LHCN-M2 (cell line): ENCODE results near the gene MRPL50. TPM values are rescaled to one million over a fixed set of nuclear protein-coding genes. Genes with fewer than 3 reads are reported as not detected.

Experiments
- DNase-seq: peaks from one replicate; pipeline ENCODE4 v3.0.0-alpha.2; 2012; ENCODE audit warnings: low read depth
- polyA plus RNA-seq: library from polyadenylated mRNA; unstranded; fragments of >200 nt; gene quantifications from one replicate; pipeline ENCODE4 v1.2.1, GENCODE V29; 2012; ENCODE audit warnings: missing spikeins
- total RNA-seq: library from RNA; depleted of rRNA; stranded (reverse); fragments of >200 nt; gene quantifications from 2 replicates; pipeline ENCODE4 v1.2.3, GENCODE V29; 2014; rRNA removed

The MRPL50 gene
- 13.5 and 14.6 TPM in 2 replicates for total RNA-seq
- polyA plus RNA-seq = 6.2 TPM

DNA sequence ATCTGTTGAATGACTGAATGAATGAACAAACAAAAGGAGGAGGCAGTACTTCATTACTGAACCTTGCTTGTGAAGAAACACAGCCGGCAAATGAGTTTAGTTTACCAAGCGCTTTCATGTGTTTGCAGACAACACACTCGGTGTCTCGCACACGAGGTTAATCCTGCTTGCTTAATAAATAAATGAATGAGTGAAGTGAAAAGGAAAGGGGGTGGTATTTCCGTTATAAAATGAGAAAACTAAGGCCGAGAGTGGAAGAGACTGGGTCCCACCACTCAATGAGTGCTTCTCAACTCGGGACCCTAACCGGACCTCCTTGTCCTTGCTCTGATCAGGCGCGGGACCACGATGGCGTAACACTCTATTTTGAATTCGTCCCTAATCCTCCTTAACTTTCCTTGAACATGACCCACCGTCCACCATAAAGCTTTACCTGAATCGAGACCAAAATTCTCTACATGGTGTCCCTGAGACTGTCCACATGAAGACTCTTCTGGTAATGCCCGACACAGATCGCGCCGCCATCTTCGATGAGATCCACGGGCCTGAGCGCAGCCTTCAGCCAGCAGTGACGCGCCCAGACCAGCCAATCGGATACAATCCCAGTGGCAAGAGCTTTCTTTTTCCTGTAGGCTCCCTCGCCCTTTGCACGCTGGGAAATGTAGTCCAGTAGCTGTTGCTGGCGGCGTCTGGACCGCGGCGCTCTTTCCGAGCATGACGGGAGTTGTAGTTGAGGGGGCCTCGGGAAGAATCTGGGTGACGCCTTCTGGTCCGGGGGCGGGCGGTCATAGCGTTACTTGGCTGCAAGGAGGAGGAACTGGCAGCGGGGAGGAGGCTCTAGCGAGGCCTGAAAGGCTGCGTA is at the start of gene MRPL50, which contains the start of gene ZNF189:
Gene MRPL50 (minus strand): TSS at position 551 of the 862 bp plus-strand sequence. CDS start 26 bp downstream, at position 525.
Gene ZNF189 (plus strand): TSS at position 784 of the 862 bp plus-strand sequence. CDS start 306 bp downstream, outside the sequence.
- peak; percentile 99 for DNase-seq

DNA sequence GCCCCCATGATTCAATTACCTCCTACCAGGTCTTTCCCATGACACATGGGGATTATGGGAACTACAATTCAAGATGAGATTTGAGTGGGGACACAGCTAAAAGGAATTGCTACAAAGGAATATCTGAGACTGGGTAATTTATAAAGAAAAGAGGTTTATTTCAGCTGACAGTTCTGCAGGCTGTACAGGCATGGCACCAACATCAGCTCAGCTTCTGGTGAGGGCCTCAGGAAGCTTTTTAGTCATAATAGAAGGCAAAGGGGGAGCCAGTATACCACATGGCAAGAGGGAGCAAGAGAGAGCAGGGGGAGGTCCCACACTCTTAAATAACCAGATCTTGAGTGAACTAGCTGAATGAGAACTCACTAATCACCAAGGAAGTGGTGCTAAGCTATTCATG is 48.3 kb upstream of the MRPL50 start:
- DNase-seq = no peak

DNA sequence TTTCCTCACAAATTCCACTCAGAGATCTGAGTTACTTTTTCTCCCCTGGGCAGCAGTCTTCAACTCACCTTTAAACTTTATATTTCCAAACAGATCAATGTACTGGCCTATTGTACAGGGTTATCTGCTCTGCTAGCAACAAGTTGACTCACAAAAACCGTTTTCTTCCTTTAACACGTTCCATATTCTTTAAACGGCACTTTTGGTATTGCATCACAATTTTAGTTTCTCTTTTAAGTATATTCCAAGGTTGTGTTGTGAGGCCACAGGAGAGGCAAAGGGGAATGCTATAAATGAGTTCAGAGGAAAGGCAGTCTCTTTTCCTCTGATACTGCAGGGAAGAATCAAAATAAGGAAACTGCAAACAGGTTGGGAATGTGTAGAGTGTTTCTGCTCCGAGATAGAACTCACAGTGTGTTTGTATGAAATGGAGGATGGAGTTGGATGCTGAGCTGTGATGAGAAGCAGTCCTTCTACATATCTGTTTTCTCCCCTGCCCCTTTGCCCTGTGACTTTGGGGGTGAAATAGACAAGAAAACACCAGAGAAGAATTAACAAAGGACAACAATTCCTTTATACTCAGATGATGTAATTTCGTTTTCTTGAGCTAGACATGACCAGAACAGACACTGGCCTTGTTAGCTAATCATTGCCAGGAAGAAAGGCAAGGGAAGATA is 47.1 kb upstream of the MRPL50 start:
- DNase-seq = peak; percentile 19

DNA sequence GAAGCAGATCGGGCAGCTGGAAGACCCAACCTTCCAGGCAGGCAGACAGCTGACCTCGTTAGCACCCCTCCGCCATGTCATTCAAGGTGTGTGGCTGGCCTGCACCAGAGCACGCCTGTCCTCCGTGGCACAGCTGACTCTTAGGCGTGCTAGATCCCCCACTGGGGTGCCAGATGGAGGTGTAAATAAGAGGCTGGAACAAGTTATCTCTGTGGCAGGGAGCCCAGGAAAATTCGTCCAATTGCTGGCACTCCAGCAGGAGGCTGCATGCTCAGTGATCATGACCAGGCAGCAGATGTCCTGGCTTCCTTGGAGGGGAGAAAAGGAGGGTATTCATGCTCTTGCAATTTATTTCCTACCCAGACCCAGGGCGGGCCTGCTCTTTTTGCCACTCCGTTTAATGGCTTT is 45.0 kb upstream of the MRPL50 start:
- DNase-seq = no peak

DNA sequence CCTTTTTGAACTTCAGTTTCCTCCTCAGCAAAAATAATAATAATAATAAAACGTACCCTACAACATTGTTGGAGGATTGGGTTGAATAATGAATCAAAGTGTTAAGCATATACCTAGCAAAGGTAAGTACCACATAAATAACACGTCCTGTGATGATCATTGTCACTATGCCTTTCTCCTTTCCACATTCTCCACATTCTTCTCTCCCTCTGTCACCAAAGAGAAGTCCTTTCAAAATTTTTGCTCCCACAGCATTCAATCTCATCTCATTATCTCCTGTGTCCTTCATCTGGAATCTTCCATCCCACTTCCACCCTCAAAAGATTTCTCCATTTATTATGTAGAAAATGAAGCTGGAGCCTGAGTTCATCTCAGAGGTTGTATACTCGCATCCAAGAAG is 44.3 kb upstream of the MRPL50 start:
- no peak for DNase-seq

DNA sequence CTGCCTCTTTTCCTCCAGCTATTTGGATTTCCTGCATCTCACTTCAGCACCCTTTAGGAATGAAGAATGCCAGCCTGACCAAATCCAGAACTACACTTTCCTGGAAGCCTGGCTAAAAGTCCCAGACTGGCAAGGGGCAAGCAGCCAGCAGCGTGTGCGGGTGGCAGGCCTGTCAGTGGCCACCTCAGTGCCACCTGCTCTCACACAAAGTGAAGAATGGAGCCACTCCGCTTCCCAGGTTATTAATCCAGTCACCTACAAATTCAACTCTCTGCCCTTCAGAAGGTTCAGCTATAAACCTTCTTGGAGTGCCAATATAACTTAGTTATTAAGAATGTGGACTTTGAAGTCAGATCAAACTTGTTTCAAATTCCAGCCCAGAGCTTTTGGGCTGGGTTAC is 43.9 kb upstream of the MRPL50 start:
- DNase-seq = no peak

DNA sequence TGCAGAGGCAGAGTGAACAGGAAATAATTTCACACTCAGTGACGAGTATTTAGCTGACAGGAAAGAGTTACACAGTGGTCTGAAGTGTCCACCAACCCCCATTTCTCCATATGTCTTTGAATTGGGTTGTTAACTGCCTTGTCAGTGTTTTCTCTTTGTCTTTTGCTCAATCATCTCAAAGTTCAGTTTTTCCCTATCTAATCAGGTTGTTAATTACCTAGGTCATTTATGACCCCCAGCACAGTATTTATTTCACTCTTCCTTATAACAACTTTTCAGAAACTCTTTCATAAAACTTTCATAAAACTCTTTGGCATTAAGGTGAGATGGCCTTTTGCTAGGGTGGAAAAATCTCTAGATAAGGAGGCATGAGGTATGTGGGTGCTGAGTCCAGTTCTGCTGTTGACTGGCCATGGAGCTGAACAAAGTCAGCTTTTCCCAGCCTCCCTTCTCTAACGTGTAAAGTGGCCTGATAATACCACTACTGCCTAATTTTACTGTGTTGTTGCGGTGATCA is 42.4 kb upstream of the MRPL50 start:
- DNase-seq = no peak

DNA sequence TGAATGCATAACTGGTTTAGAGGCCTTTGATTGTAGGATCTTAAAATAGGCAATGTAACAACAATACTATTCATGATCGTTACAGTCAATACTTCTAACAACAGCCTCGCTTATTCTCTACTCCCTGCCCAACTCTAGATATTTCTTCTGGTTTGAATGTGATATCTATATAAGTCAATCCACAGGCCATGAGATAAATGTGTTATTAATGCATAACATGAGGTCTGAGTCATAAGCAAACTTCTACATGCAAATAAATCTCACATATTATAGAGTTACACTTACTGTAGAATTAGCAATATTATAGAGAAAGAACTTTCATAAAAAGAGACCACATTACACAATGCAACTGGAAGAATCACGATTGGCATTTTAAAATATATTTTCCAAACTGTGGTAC is 40.1 kb upstream of the MRPL50 start:
- no peak for DNase-seq

DNA sequence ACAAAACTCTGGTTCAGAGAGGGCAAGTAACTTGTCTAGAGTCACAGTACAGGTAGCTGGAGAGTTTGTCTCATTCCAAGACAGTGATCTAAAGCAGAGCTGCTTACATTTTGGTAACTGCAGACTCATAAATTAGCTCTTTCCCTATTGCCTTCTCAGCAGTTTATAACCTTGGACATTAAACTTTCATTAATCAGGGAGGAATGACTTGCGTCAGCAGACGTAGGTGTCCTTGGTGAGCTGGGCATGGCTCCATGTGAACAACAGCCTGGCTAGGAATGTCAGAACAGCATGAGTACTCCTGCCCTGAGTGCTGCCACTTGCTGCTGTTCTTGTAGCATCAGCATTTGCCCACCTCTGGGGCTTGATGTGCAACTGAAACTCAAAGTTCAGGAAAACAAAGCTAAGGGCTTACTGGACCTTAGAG is 39.4 kb upstream of the MRPL50 start:
- DNase-seq = no peak

DNA sequence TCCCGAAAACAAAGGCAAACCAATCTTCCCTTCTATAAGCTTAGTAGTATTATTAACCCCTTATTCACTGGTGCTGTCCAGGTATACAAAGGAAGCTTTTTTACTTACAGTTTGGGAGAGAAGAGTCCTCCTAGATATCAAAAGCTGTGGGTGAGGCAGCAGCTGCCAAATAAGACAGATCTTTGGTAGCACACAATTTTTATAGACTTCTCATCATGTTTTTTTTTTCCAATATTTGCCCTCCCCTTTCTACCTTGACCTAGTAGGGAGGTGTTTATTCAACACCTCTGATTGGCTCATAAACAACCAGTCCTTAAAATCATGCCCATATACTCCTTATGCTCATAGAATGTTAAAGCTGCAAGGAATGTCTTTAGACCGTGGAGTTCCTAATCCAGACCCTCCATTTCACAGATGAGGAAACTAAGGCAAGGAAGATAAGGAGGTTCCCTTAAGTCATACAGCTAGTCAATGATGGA is 37.2 kb upstream of the MRPL50 start, which contains the start of gene ALDOB:
Gene ALDOB (minus strand): TSS at position 174 of the 479 bp plus-strand sequence. CDS start 4,887 bp downstream, outside the sequence.
- DNase-seq = no peak

DNA sequence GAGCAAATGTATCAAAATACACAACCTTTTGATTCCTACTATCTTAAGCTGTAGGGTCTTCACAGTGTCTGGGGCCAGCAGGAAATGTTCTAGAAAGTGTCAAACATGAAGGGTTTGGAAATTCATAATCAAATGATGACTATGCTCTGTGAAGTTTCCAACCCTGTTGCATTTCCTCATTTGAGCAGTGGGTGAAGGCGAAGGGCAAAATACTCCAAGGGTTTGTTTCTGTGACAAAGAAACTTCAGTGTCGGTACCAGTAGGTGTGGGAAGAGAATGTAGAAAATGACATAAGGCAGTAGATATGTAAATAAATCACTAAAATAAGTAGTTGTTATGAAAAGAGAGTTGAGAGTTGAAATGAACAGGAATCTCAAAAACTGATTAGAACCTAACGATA is 36.6 kb upstream of the MRPL50 start:
- DNase-seq = no peak

DNA sequence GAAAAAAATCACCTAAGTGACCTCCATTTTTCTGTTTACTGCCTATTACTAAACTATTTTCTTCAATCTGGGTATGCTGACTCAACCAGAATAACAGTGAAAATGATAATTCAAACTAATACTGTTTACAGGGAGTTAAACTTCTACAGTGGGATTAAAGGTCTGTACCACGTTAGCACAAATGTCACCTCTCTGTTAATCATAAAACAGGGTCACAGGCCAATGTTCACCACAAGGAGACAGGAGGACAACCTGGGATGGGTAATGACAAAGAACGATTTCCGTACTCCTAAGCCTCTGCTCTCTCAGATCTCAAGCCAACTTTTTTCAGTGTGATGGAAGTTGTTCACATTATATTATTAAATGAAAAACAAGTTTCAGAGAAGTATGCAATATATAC is 34.8 kb upstream of the MRPL50 start:
- DNase-seq = no peak

DNA sequence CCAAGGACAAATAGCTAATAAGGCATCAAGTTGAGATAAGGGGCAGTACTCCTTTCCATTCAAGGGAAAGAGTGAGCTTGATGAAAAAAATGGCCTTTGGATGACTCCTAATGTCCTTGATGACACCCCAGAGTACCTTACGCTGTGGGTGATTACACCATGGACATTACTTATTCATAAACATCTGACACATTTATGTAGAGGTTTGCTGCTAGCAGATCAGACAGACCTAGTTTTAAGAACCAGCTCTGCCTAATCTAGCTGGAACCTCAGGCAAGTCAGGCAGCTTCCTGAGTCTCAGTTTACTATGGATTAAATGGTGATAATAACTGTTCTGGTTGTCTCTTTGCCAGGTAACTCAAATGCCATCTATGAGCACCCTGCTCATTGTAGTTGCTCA is 34.3 kb upstream of the MRPL50 start:
- no peak for DNase-seq

DNA sequence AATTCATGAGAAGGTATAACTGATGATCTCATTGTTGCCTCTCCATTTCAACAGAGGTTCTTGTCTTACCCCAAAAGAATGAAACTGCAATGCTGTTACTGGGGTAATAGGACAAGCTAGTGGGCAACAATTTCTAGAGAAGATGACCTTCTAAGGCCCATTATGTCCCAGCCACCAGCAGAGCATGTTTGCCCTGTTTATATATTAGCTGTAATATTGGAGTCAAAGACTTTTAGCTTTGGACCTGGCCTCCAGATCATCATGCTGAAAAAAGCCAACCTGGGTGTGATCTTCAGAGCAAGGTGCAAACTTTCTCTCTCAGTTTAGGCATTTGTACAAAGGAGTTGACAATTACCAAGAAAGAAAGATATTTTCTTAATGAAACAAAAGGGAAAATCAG is 33.8 kb upstream of the MRPL50 start:
- no peak for DNase-seq

DNA sequence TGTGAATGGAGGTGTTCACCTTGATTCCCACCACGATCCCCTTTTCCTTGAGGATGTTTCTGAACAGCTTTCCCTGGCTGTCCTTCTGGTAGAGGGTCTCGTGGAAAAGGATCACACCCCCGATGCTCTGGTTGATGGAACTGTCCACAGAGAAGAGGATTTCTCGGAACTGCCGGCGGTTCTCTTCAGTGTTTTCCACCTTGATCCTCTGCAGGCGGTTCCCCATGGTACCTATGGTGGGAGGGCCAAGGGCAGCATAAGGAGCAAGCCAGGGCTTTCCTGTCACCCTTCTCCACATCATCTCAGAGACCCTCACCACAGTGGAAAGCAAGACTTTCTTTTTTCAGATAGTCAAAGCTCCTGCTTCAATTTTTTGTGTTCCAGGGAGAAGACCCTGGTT is 31.3 kb upstream of the MRPL50 start:
- DNase-seq = no peak

DNA sequence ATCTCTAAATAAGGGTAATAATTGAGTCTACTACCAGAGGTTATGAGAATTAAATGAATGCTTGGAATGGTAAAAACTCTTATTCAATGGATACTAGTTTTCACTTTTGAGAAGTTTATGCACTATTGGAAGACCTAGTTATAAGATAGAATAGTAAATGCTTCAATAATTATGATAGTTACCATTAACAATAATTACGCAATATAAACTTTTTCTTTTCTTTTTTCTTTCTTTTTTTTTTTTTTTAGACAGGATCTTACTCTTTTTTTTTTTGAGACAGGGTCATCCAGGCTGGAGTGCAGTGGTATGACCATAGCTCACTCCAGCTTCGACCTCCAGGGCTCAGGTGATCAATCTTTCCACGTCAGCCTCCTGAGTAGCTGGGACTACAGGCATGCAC is 30.5 kb upstream of the MRPL50 start:
- no peak for DNase-seq

DNA sequence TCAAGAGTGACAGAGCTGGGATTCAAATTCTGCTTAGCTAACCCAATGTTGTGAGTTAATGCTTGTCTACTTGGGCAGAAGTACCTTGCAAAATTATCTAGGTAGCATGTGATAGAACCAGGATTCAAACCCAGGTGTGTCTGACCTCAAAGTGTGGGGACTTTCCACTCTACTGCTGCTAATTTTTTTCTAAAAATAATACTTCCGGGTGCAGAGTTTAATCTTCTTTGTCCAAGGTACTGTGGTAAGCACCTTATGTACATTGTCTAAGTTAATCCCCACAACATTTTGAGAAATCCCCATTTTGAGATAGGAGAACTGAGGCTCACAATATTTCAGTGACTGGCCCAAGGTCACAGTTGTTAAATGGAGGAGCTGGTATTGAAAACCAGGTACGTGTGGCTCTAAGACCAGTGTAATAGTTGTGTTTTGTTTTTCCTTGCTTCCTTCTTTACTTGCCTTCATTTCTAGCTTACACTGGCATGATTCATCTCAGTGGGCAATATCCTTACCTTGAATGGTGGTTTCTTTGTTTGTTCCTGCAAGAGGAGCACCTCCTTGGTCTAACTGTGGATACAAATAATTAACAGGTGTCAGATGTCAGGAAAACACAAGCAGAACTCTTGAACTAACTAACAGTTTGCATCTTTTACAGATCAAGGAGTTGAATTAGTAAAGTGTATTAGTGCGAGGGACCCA is 29.7 kb upstream of the MRPL50 start:
- DNase-seq = no peak

DNA sequence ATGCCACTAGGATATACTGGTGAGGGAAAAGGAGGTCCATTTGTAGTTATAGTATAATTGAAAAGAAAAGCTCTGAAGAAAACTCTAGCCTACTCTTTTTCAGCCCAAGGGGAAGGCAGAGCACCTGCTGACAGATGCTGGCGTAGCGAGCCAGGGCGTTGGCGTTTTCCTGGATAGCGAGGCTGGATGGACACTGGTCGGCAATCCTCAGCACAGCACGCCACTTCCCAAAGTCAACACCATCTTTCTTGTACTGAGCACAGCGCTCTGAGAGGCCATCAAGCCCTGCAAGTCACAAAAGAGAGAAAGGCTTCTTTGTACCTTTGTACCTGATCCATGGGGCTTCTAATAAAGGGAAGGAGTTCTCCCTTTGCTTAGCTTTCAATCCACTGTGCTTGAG is 28.9 kb upstream of the MRPL50 start:
- no peak for DNase-seq

DNA sequence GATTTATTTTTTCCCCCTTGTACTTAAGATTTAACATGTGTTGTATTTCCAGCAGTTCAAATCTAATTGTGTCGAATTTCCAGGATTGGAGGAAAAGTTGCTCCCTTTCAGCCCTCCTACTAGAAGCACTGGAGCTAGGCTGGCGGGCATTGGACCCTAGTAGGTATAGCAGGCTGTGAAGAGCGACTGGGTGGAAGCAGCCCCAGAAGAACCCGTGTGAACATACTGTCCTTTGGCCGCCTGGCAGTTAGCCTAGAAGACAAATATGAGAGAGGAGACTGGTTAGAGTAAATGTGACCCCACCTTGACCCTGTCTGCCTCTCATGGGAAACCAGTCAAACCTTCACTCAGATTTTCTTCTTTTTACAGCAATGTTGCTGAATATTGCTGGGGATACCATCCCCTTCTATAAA is 23.2 kb upstream of the MRPL50 start:
- no peak for DNase-seq

DNA sequence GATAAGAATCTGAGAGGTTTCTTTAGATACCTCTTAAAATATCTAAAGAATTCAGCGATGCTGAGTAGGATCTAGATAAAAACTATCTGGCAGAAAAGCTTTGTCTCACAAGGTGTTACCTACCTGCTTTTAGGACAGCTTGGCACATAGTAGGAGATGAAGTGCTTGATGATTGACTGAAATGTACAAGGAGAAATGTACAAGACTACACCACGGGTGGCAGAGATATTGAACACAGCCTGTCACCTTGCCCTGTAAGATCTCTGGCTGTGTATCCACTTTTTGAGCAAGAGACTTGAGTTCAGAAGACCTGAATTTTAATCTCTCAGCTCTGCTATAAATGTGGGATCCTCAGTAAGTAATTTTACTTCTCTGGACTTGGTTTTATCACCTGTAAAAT is 21.4 kb upstream of the MRPL50 start:
- no peak for DNase-seq
